Hepatocyte (in vitro differentiated cells): Measurements from ENCODE around the gene KLHDC2.

Source experiments
- CTCF ChIP-seq: fragments of 200-600 bp; sonication (generic); IDR thresholded peaks from 2 replicates; pipeline ENCODE4 v1.5.1; 2016; ENCODE audit warnings: antibody characterized with exemption, mild to moderate bottlenecking; ENCODE audit not compliant: poor library complexity
- EZH2 ChIP-seq: fragments of 200-600 bp; sonication (generic); IDR thresholded peaks from 2 replicates; pipeline ENCODE4 v1.6.1; 2016; ENCODE audit warnings: antibody characterized with exemption, mild to moderate bottlenecking, borderline replicate concordance

- TF ChIP-seq CTCF (no peak), EZH2 (no peak)
Observed at GRCh38 chr14:49766839-49767238, 1.1 kb upstream of the KLHDC2 start.
